DMS153 treated with DMSO at 0.1 percent for 48 hours (cell line): ENCODE results near the gene SPOPL.

Experiments used
- DNase-seq: peaks from one replicate; lab custom pipeline; 2025; ENCODE audit not compliant: unreplicated experiment; lab: John Stamatoyannopoulos, UW

SPOPL gene

DNA sequence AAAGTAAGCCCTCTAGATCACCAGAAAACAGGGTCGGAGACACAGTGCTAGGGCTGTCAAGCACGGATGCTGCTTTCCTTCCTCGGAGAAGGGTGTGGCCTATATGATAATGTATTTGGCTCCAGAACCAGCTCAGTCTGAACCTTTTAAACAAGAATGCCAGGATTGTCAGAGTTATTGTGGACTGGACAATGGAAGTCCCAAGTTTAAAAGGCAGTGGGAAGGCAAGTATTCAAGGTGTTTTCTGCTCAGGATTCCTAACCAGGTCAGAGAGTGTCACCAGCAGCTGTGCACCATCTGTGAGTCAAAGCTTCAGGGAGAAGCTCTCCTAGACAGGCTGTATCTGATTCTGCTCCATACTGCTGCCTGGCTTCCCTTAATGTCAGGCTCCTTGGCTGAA is 94.8 kb downstream of the SPOPL start:
- no peak for DNase-seq

DNA sequence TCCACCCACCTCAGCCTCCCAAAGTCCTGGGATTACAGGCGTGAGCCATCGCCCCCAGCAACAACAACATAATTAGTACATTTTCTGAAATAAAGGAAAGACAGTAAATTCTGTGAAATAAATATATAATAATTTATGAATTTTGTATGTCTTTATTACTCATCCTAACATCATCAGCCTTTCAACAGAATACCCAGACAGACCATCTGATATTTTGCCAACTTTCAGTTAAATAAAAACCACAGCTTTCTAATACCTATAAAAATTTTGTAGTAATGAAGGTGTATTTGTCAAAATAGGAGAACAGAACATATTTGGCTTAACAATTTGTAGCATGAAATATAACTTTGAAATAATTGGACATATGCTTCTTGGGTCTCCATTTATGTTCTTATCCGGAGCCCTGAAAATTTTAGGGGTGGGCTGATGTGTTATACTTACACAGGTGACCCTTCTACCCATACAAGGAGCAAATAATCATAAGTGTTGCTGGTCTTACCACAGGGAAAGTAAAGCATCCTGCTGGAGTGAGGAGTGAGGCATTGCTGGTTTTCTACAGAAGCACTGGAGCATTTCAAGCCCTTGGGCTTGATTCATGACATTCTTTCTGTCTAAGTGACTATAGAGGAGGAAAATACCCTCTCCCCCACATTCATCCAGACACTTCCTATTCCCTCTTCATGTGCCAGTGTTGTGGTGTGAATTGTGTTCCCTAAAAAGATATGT is 99.3 kb downstream of the SPOPL start:
- no peak for DNase-seq

DNA sequence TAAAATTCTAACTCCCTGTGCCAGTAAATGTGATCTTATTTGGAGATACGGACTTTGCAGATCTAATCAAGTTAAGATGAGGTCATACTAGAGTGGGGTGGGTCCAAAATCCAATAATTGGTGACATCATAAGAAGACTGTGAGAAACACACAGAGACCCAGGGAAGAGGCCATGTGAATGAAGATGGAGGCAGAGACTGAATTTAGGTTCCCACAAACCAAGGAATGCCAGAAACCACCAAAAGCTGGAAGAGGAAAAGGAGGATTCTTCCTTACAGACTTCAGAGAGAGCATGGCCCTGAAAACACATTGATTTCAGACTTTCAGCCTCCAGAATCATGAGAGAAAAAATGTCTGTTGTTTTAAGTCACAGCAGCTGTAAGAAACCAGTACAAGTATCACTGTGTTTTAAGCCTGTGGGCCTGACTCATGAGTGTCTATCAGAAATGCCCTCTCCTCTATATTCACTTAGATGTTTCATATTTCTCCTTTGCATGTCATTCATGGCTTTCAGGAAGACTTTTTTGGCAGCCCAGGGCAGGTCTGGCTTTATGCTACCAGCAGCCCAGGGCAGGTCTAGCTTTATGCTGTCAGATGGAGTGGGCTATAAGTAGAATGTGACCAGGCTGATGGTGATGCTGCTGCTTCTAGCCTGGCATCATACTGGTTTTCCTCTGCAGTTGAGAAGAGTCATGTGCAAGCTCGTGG is 100.0 kb downstream of the SPOPL start:
- DNase-seq = no peak

DNA sequence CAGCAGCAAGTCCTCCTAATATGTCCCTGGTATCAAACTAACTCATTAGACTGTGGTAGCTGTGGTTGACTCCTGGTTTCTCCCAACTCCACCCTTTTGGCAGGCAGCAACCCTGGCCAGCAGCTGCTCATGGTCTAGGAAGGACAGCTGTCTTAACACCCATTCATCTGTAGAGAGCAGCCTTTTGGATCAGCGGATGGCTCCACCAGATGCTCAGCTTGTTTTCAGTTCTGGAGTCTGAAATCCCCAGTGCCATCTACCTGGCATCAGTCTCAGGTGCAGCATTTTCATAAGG is 100.5 kb downstream of the SPOPL start:
- DNase-seq = no peak

DNA sequence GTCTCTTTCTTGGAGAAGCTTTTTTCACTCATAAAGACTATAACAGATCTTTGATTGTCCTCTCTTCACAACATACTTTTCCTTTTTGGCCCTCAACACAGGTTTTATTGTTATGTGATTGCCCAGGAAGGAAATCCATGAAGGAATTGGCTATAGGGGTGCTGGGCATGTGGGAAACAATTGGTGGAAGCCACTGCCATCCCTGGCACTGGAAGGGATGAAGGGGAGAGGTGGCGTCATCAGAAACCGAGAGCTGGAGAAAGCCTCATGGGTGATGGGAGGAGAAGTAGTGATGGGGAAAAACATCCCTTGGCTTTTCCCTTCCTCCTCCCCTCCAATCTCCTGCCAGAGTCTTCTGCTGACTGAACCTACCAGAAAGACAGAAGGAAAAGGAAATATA is 106.2 kb downstream of the SPOPL start:
- DNase-seq = no peak

DNA sequence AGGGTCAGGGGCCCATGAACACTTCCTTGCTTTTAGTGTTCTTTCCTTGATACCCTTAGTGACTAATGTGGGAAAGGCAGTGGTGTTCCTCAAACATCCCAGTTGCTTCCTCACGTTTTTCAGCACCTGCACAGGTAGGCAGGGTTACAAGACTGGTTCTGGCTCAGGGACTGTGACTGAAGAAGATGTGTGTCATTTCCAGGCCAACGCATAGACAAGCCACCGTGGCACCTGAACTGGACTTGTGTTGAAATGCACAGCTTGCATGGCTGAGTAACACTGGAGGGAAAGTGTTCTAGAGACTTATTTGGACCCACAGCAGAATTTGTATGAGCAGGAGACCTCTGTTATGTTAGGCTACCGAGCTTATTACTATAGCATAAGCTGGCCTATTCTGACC is 107.9 kb downstream of the SPOPL start:
- DNase-seq = no peak

DNA sequence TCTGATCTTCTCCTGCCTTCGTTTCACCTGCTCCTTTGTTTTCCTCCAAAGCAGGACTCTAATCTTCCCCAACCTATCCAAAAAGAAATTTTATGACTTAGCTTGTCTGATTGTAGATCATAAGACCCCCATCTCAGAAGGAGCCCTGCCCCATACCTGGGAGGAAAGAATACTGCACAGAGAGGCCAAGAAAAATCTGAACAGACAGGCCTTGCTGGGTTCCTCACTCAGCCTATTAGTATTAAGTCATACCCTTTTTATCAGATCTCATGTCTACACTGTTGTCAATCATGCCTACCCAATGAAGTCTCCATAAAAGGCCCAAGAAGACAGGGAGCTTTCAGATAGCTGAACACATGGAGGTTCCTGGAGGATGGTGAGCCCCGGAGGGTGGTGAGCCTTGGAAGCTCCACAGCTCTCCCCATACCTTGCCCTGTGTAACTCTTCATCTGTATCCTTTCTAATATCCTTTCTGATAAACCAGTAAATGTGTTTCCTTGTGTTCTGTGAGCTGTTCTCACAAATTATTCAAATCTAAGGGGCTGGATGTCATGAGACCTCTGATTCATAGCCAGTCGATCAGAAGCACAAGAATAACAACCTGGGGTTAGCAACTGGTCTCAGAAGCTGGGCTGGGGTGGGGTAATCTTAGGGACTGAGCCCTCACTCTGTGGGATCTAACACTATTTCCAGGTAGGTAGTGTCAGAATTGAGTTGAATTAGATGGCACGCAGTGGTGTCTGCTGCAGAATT is 108.8 kb downstream of the SPOPL start:
- no peak for DNase-seq

DNA sequence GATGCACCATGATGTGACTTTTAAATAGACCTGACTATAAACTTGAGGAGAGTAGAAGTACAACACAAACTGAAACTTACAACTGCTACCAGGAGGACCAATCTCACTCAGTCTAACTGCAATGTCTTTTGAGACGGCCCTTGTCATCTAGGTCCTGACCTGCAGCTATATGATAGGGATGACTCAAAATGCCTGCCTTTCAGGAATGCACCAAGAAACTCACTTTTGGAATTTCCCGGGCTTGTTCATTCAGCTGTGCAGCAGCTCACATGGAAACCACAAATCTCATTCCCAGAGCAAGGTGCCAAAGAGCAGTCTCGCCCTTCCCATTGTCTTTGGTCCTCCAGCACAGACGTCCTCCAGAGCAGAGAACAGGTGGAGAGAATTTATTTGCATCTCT is 113.7 kb downstream of the SPOPL start:
- DNase-seq = no peak

DNA sequence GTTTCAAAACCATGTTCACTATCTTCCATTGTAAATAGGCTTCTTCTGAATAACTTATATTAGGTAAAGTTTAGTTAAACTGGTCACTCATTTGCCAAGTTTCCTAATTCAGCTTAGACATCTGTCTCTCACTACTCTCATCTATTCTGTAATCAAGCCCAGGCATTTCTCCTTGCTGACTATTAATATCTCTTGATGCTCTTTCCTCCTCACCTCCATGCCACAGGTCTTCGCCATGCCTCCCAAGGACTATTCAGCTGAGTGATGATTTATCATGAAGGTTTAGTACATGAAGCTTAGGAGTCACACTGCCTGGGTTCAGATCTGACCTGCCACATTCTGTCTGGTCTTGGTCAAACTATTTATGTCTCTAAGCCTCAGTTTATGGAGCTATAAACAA is 115.5 kb downstream of the SPOPL start:
- no peak for DNase-seq

DNA sequence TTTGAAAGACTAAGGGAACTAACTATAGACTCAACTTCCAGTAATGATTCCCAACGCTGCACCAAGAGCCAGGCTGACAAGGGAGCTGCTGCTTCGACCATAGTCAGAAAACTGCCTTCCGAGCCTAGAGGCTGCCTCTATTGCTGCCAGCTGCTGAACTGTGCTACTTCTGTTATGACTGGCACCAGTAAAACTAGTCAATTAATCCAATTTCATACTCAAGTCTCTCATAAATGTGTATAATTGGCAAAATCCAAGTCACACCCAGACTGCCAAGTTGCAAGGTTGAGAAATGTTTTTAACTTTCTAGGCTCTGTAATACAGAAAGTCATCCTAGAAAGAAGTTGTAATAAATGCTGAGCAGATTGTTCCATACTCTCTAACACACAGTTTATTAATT is 117.4 kb downstream of the SPOPL start:
- DNase-seq = no peak

DNA sequence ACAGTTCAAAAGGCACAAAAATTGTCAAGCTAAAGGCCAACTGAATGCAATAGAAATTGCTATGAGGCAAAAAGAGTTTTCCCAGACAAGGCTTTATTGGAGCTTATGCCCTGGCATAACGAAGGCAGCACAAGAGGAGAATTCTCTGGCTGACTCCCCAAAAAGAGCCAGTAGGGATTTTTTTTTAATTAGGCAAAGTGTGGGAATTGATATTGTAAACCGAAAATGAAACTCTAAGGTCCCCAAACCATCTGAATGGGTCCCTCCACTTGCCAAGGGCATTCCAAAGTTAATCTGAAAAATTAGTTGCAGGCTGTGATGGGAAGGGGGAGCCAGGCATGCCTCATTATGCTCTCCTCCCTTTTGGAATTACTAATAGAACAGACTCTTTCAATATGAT is 118.9 kb downstream of the SPOPL start:
- no peak for DNase-seq

DNA sequence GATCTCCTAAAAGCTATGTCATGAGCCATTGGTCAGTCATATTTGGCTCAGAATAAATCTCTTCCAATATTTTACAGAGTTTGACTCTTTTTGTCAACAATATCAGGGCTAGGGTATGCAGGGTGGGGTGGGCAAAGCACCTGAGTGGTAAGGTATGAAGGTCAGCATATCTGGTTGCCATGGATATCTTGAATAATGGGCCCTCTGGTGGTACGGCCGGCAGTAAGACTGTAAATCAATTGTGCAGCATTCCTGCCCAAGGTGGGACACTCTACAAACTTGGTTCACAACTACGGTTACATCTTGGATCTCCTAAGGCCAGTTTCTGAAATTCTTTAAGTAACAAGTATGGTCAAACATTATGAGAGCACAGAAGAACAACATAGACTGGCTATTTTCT is 119.6 kb downstream of the SPOPL start:
- no peak for DNase-seq

DNA sequence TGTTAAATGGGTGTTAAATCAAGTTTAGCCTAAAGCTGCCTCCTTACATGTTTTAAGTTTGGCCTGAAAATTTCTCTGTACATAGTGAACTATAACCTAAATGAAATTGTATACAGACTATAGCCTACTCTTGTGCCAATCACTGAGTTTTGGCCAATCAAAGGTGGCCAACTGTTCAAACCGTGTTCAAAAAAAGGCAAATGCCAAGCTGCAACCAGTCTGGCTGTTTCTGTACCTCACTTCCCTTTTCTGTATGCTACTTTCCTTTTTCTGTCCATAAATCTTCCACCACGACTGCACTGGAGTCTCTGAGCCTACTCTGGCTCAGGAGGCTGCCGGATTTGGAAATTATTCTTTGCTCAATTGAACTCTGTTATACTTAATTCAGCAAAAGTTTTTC is 121.0 kb downstream of the SPOPL start:
- no peak for DNase-seq
